Measurements from ENCODE around the gene RESP18. TPM values are rescaled to one million over a fixed set of nuclear protein-coding genes. Genes with fewer than 3 reads are reported as not detected.
"Not testable (repeated sequence)": the region's sequence is repeated elsewhere in the genome, so short reads cannot be mapped to it uniquely, and the experiment has no call there.

Gene RESP18
- total RNA-seq, 2 experiments from 2014 or later = not detected

DNA sequence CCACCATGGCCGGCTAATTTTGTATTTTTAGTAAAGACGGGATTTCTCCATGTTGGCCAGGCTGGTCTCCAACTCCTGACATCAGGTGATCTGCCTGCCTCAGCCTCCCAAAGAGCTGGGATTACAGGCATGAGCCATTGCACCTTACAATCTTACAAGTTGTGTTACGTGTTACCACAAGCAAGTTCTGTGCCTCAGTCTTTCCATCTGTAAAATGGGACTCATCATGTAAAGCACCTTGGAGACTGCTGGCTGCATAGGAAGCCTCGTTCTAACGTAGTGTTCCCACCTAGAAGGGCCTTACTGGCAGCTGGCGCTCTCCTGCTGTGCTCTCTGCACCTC, 43.4 kb downstream of the RESP18 start:
- ChIA-PET POLR2A (interaction anchor here (1.2 kb wide), 1 partner anchor 99 kb away, joined by 4 read pairs; the partner anchor contains the start of gene DNPEP), CTCF (ENCODE audit: unreplicated experiment) (no interaction called here)
- TF ChIP-seq EZH2phosphoT487 (IDR thresholded peaks at IDR 0.05; ENCODE audit: borderline replicate concordance, low read depth, low read length) (no peak), CTCF (conservative IDR thresholded peaks at IDR 0.05; ENCODE audit: low read length) (no peak)
- no peak for DNase-seq (ENCODE audit: low spot score)
- H3K79me2 ChIP-seq (ENCODE audit: insufficient read depth, low read depth, low read length) = no peaks in the 10 kb centered on the region
- no peaks in the 10 kb centered on the region for H3K9me3 ChIP-seq (ENCODE audit: low read length)
- H3K4me1 ChIP-seq (ENCODE audit: insufficient read depth, low read length, poor library complexity, severe bottlenecking) = peaks cover 4% of the 10 kb centered on the region
- H3K4me2 ChIP-seq (ENCODE audit: low read length) = no peak overlapping the region
- H4K20me1 ChIP-seq (ENCODE audit: insufficient read depth, low read length) = no peaks in the 10 kb centered on the region
- H3K27ac ChIP-seq (ENCODE audit: low read depth, low read length, poor library complexity, severe bottlenecking) = no peak overlapping the region
- BruUV-seq (replicated peaks) = no TSS peak
- no peak overlapping the region for H3K4me3 ChIP-seq (ENCODE audit: low read depth, low read length, poor library complexity, severe bottlenecking)
- H2AFZ ChIP-seq (ENCODE audit: low read length) = no peak overlapping the region
- intact Hi-C loops (cut with micrococcal nuclease; ENCODE audit: unreplicated experiment) = no loop called here
- peaks cover 16% of the 10 kb centered on the region; the same call in 1 of the 2 replicates for H3K36me3 ChIP-seq (ENCODE audit: insufficient read depth, low read length)
- no peaks in the 10 kb centered on the region for H3K9me2 ChIP-seq (ENCODE audit: insufficient read depth, low read length)

DNA sequence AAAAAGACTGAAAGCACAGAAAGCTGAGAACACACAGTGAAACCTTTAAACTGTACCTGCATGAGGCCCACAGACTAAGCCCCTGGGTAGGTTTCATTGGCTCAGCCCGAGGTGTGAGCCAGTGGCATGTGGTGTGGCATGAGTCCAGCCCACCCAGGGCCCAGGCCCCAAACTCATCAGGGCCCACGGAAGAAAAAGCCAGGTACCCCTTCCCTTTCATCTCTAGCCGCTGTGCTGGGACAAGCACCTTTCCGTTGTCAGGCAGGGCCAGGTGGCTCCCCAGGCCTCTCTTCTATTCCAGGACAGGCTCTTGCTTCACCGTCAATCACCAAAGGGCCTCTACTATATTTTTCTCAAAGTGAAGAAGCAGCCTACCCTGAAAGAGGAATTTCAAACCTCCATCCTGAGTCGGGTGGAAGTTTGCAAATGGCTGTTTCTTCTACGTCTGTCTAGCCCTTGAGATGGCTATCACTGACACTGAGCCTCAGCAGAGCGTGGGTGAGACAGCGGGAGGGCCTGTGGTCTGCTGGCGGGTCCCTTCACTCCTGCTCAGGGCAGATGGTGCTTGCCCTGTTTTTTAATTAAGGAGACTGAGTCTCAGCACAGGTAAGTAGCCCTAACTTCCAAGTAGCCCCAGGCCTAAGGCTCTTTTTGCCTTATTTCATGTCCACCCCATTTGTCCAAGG, 44.8 kb downstream of the RESP18 start:
- Histone ChIP-seq H4K20me1 (ENCODE audit: insufficient read depth, low read length) (no peaks in the 10 kb centered on the region), H3K4me1 (ENCODE audit: insufficient read depth, low read length, poor library complexity, severe bottlenecking) (no peaks in the 10 kb centered on the region), H3K4me3 (ENCODE audit: low read depth, low read length, poor library complexity, severe bottlenecking) (no peak overlapping the region), H3K9me2 (ENCODE audit: insufficient read depth, low read length) (no peaks in the 10 kb centered on the region), H3K79me2 (ENCODE audit: insufficient read depth, low read depth, low read length) (no peaks in the 10 kb centered on the region), H2AFZ (ENCODE audit: low read length) (no peak overlapping the region), H3K36me3 (ENCODE audit: insufficient read depth, low read length) (peaks cover 29% of the 10 kb centered on the region), H3K9me3 (ENCODE audit: low read length) (no peaks in the 10 kb centered on the region), H3K27ac (ENCODE audit: low read depth, low read length, poor library complexity, severe bottlenecking) (no peak overlapping the region), H3K4me2 (ENCODE audit: low read length) (no peak overlapping the region)
- POLR2A ChIA-PET = interaction anchor here (1.2 kb wide), 1 partner anchor 100 kb away, joined by 4 read pairs; the partner anchor contains the start of gene DNPEP
- CTCF ChIA-PET (ENCODE audit: unreplicated experiment) = no interaction called here
- no peak for DNase-seq (ENCODE audit: low spot score)
- TF ChIP-seq EZH2phosphoT487 (IDR thresholded peaks at IDR 0.05; ENCODE audit: borderline replicate concordance, low read depth, low read length) = no peak
- TF ChIP-seq CTCF (conservative IDR thresholded peaks at IDR 0.05; ENCODE audit: low read length) = no peak
- intact Hi-C loops (cut with micrococcal nuclease; ENCODE audit: unreplicated experiment) = no loop called here
- no TSS peak for BruUV-seq (replicated peaks)

DNA sequence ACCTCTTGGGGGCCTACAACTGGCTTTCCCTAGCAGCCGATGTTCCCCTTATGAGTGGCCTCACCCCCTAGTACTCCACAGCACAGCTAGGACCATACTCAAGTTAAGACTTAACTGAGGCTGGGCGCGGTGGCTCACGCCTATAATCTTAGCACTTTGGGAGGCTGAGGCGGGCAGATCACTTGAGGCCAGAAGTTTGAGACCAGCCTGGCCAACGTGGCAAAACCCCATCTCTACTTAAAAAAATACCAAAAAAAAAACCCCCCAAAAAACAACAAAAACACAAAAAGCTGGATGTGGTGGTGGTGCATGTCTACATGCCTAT, 45.5 kb downstream of the RESP18 start:
- H3K27ac ChIP-seq (ENCODE audit: low read depth, low read length, poor library complexity, severe bottlenecking); CTCF ChIA-PET (ENCODE audit: unreplicated experiment); H3K4me1 ChIP-seq (ENCODE audit: insufficient read depth, low read length, poor library complexity, severe bottlenecking); DNase-seq (ENCODE audit: low spot score); H4K20me1 ChIP-seq (ENCODE audit: insufficient read depth, low read length); H3K4me2 ChIP-seq (ENCODE audit: low read length); H3K9me3 ChIP-seq (ENCODE audit: low read length); H3K79me2 ChIP-seq (ENCODE audit: insufficient read depth, low read depth, low read length); H3K4me3 ChIP-seq (ENCODE audit: low read depth, low read length, poor library complexity, severe bottlenecking); H3K9me2 ChIP-seq (ENCODE audit: insufficient read depth, low read length); H2AFZ ChIP-seq (ENCODE audit: low read length); POLR2A ChIA-PET; intact Hi-C loops (cut with micrococcal nuclease; ENCODE audit: unreplicated experiment); BruUV-seq (replicated peaks): not testable (repeated sequence)
- peaks cover 36% of the 10 kb centered on the region for H3K36me3 ChIP-seq (ENCODE audit: insufficient read depth, low read length)
